HEK293 (cell line): Measurements from ENCODE around the gene ELAC1.

ENCODE experiments used
- CTCF ChIA-PET: fragments of 350-600 bp; formaldehyde crosslinking; extraction: SDS; loops from one replicate; lab custom pipeline; 2021; ENCODE audit warnings: antibody characterized with exemption; lab: Yijun Ruan, JAX
- POLR2A ChIA-PET: fragments of 300-600 bp; formaldehyde crosslinking; extraction: SDS; loops from one replicate; lab custom pipeline; 2020; ENCODE audit warnings: antibody characterized with exemption, inconsistent platforms; lab: Yijun Ruan, JAX
- H3K27ac ChIP-seq: fragments of 200-500 bp; sonication (Bioruptor generic); 2 replicates; pipeline ENCODE4 v1.5.1; 2014; ENCODE audit warnings: low read depth, low read length, control low read depth, inconsistent platforms; ENCODE audit errors: extremely low read depth
- H3K36me3 ChIP-seq, 2 experiments: fragments of 200-500 bp in 1 of 2; sonication (Bioruptor generic) in 1 of 2; 1 replicate in 1 of 2; 2 replicates in 1 of 2; pipeline ENCODE4 v1.5.1; 2014 to 2017; ENCODE audit warnings: inconsistent platforms in 2 of 2, low read length in 2 of 2; ENCODE audit not compliant: control insufficient read depth in 2 of 2, insufficient read depth in 1 of 2
- H3K4me1 ChIP-seq: fragments of 200-500 bp; sonication (Bioruptor generic); 2 replicates; pipeline ENCODE4 v1.5.1; 2014; ENCODE audit warnings: mild to moderate bottlenecking, low read length, inconsistent platforms; ENCODE audit not compliant: control insufficient read depth, insufficient read depth
- H3K4me3 ChIP-seq: 2 replicates; pipeline ENCODE4 v1.5.1; 2011; ENCODE audit warnings: low read depth, mild to moderate bottlenecking, control low read depth, low read length, moderate library complexity
- H3K9me3 ChIP-seq: fragments of 200-500 bp; sonication (Bioruptor generic); 2 replicates; pipeline ENCODE4 v1.5.1; 2014; ENCODE audit warnings: low read depth, low read length, inconsistent platforms; ENCODE audit not compliant: control insufficient read depth, insufficient read depth
- BCL11A ChIP-seq: fragments of 450-650 bp; formaldehyde crosslinking; IDR thresholded peaks from 2 replicates; pipeline ENCODE4 v1.5.1; 2016; ENCODE audit warnings: low read depth, missing biosample characterization, missing genetic modification characterization
- HOXC10 ChIP-seq: sonication (generic); formaldehyde crosslinking; IDR thresholded peaks from 2 replicates; pipeline ENCODE4 v1.8.1; 2023; ENCODE audit warnings: mild to moderate bottlenecking, missing genetic modification reagents
- MYNN ChIP-seq: fragments of 450-650 bp; formaldehyde crosslinking; IDR thresholded peaks from 2 replicates; pipeline ENCODE4 v1.5.1; 2016; ENCODE audit warnings: missing biosample characterization, missing genetic modification characterization, borderline replicate concordance
- PBX3 ChIP-seq: sonication (generic); formaldehyde crosslinking; IDR thresholded peaks from 2 replicates; pipeline ENCODE4 v1.8.1; 2022; ENCODE audit warnings: mild to moderate bottlenecking, moderate library complexity, missing genetic modification reagents
- SETDB1 ChIP-seq: IDR thresholded peaks from one replicate; pipeline ENCODE4 v1.6.1; 2017; ENCODE audit warnings: mild to moderate bottlenecking, low read length, moderate library complexity, mixed read lengths; ENCODE audit not compliant: insufficient read length
- SP2 ChIP-seq: fragments of 450-650 bp; formaldehyde crosslinking; IDR thresholded peaks from 2 replicates; pipeline ENCODE4 v1.5.1; 2016; ENCODE audit warnings: missing biosample characterization, missing genetic modification characterization
- ZBTB7A ChIP-seq: fragments of 450-650 bp; formaldehyde crosslinking; IDR thresholded peaks from 2 replicates; pipeline ENCODE4 v1.5.1; 2016; ENCODE audit warnings: low read depth, missing biosample characterization, missing genetic modification characterization
- ZFP37 ChIP-seq: fragments of 450-650 bp; formaldehyde crosslinking; IDR thresholded peaks from 2 replicates; pipeline ENCODE4 v1.5.1; 2016; ENCODE audit warnings: missing biosample characterization, missing genetic modification characterization
- ZIC2 ChIP-seq: fragments of 450-650 bp; formaldehyde crosslinking; IDR thresholded peaks from 2 replicates; pipeline ENCODE4 v1.5.1; 2016; ENCODE audit warnings: missing biosample characterization, missing genetic modification characterization
- ZNF16 ChIP-seq: fragments of 450-650 bp; formaldehyde crosslinking; IDR thresholded peaks from 2 replicates; pipeline ENCODE4 v1.5.1; 2016; ENCODE audit warnings: low read depth, missing biosample characterization, missing genetic modification characterization
- ZNF19 ChIP-seq: fragments of 450-650 bp; formaldehyde crosslinking; IDR thresholded peaks from 2 replicates; pipeline ENCODE4; 2016; ENCODE audit warnings: missing biosample characterization, missing genetic modification characterization, low read depth
- ZNF24 ChIP-seq: fragments of 450-650 bp; formaldehyde crosslinking; IDR thresholded peaks from 2 replicates; pipeline ENCODE4 v1.5.1; 2016; ENCODE audit warnings: missing biosample characterization, missing genetic modification characterization
- ZNF248 ChIP-seq: fragments of 450-650 bp; formaldehyde crosslinking; IDR thresholded peaks from 2 replicates; pipeline ENCODE4 v1.5.1; 2017; ENCODE audit warnings: missing biosample characterization, missing genetic modification characterization
- ZNF391 ChIP-seq: fragments of 450-650 bp; formaldehyde crosslinking; IDR thresholded peaks from 2 replicates; pipeline ENCODE4 v1.5.1; 2016; ENCODE audit warnings: low read depth, missing biosample characterization, missing genetic modification characterization, borderline replicate concordance
- ZNF48 ChIP-seq: fragments of 450-650 bp; formaldehyde crosslinking; IDR thresholded peaks from 2 replicates; pipeline ENCODE4 v1.5.1; 2016; ENCODE audit warnings: missing biosample characterization, missing genetic modification characterization
- ZNF529 ChIP-seq: fragments of 450-650 bp; formaldehyde crosslinking; IDR thresholded peaks from 2 replicates; pipeline ENCODE4 v1.5.1; 2017; ENCODE audit warnings: missing genetic modification characterization, missing biosample characterization; ENCODE audit not compliant: insufficient replicate concordance
- ZNF555 ChIP-seq: fragments of 450-650 bp; formaldehyde crosslinking; conservative IDR thresholded peaks from 2 replicates; pipeline ENCODE4 v1.5.1; 2017; ENCODE audit warnings: missing biosample characterization, mild to moderate bottlenecking, missing genetic modification characterization, inconsistent platforms
- ZNF623 ChIP-seq: fragments of 450-650 bp; formaldehyde crosslinking; IDR thresholded peaks from 2 replicates; pipeline ENCODE4 v1.5.1; 2016; ENCODE audit warnings: missing biosample characterization, missing genetic modification characterization
- ZNF747 ChIP-seq: fragments of 450-650 bp; formaldehyde crosslinking; IDR thresholded peaks from 2 replicates; pipeline ENCODE4 v1.5.1; 2016; ENCODE audit warnings: missing biosample characterization, missing genetic modification characterization
- ZNF792 ChIP-seq: fragments of 450-650 bp; formaldehyde crosslinking; IDR thresholded peaks from 2 replicates; pipeline ENCODE4 v1.5.1; 2016; ENCODE audit warnings: missing biosample characterization, missing genetic modification characterization
- ZNF843 ChIP-seq: fragments of 450-650 bp; formaldehyde crosslinking; IDR thresholded peaks from 2 replicates; pipeline ENCODE4 v1.5.1; 2016; ENCODE audit warnings: missing biosample characterization, missing genetic modification characterization
- ZXDB ChIP-seq: fragments of 450-650 bp; formaldehyde crosslinking; IDR thresholded peaks from 2 replicates; pipeline ENCODE4 v1.5.1; 2016; ENCODE audit warnings: missing biosample characterization, missing genetic modification characterization

ELAC1 gene

GRCh38 chr18:50986360-50987087 is 18.7 kb downstream of the ELAC1 start (continued):
- no peak for TF ChIP-seq ZNF248
- TF ChIP-seq ZXDB (tag by site-specific recombination), result no peak
- no peak for TF ChIP-seq ZNF19 (tag by site-specific recombination)
- no peak for TF ChIP-seq ZNF16 (tag by site-specific recombination)
- no peak for TF ChIP-seq PBX3 (CRISPR knock-in tag)
- TF ChIP-seq ZNF24 (tag by site-specific recombination), result no peak
- no peak for TF ChIP-seq MYNN (tag by site-specific recombination)

GRCh38 chr18:50987261-50987660 is 19.4 kb downstream of the ELAC1 start:
- POLR2A ChIA-PET, result interaction anchor here (0.9 to 2.2 kb wide), 3 partner anchors 19 to 42 kb away, joined by 3 to 10 read pairs (median 3); partner anchors contain the start of genes ELAC1 and SMAD4
- no peaks in the 10 kb centered on the region for H3K4me1 ChIP-seq
- no peak overlapping the region for H3K27ac ChIP-seq
- no peak overlapping the region for H3K4me3 ChIP-seq
- no peaks in the 10 kb centered on the region; a peak in 1 of 3 replicates for H3K36me3 ChIP-seq
- CTCF ChIA-PET, result interaction anchor here (1.8 to 1.9 kb wide), 2 partner anchors 10 to 64 kb away, joined by 5 to 7 read pairs; no protein-coding TSS in a partner anchor
- TF ChIP-seq ZNF391 (tag by site-specific recombination) (no peak), ZBTB7A (tag by site-specific recombination) (no peak), ZNF843 (no peak), SP2 (tag by site-specific recombination) (no peak), ZNF48 (tag by site-specific recombination) (no peak)
- TF ChIP-seq, all 188 proteins: peak for 0
- no peaks in the 10 kb centered on the region for H3K9me3 ChIP-seq

- Histone ChIP-seq H3K27ac (no peak overlapping the region), H3K9me3 (no peaks in the 10 kb centered on the region), H3K4me3 (no peak overlapping the region), H3K4me1 (no peaks in the 10 kb centered on the region), H3K36me3 (no peaks in the 10 kb centered on the region)
- ChIA-PET POLR2A (no interaction called here), CTCF (interaction anchor here (0.8 kb wide), 1 partner anchor 111 kb away, joined by 6 read pairs; the partner anchor contains the start of gene ME2)
- TF ChIP-seq ZNF623, result no peak
- no peak for TF ChIP-seq ZNF792
- no peak for TF ChIP-seq HOXC10 (CRISPR knock-in tag)
- no peak for TF ChIP-seq ZNF391 (tag by site-specific recombination)
- TF ChIP-seq ZNF747 (tag by site-specific recombination), result no peak
- no peak for TF ChIP-seq ZIC2
- TF ChIP-seq ZNF529, result no peak
- TF ChIP-seq BCL11A, result no peak
- TF ChIP-seq ZFP37 (tag by site-specific recombination), result no peak
- TF ChIP-seq ZNF555 (tag by site-specific recombination), result no peak
- no peak for TF ChIP-seq SETDB1
Measured at GRCh38 chr18:50989711-50990110, 21.9 kb downstream of the ELAC1 start.
